Measurements from ENCODE around the gene C2orf15.
"Not testable (repeated sequence)": the region's sequence is repeated elsewhere in the genome, so short reads cannot be mapped to it uniquely, and the experiment has no call there.

The C2orf15 gene

DNA sequence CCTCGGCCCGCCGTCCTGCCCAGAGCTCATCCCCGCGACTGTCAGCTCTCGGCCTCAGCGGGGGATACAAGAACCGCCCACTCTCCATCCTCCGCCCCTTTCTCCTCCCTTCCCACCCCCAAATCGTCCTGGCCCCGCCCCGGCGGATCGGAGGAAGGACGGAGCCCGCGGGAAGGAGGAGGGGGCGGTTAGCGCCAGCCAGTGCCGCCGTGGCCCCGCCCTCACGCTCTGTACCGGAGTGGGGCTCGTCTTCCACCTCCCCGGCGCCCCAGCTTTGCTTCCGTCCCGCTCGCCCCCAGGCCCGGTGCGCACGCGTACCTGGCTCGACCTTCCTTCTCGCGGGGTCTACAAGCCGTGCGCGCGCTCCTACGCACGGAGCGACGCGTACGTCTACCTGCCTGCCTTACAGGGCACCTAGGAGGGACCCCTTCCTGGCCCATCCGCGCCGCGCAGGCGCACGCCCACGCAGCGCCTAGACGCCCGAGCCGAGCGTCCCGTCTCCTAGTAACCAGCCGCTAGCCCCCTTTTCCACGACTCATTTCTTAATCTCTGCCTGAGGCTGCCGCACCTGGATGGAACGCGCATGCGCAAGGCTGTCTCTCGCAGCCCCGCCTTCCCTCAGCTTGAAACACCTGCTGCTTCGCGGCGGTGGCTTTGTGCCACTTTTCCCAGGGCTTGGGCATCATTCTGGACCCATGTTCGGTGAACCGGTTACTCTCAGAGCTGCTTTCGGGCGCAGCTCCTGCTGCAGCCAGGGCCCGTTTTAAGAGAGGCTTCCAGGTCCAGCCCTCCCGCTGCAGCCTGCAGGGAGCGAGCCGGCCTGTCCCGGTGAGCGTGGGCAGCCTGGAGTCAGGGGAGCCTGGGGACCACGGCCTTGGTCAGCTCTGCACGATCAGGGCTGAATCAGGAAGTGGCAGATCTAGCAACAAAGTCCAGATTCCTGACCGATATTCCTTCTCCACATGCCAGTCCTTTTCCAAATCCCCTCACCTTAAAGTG lies at the start of gene C2orf15:
TSS of gene C2orf15 (plus strand) at position 598 of the 999 bp plus-strand sequence. CDS start 8,852 bp downstream, outside the sequence.
- peak; percentile 98 for DNase-seq

- DNase-seq = no peak
These were observed 44.8 kb upstream of the C2orf15 start for GRCh38 chr2:99096728-99097127.

- DNase-seq = no peak
These were observed 39.8 kb upstream of the C2orf15 start for GRCh38 chr2:99101697-99102096.

GRCh38 chr2:99104006-99104405 lies 37.5 kb upstream of the C2orf15 start:
- no peak for DNase-seq

- DNase-seq = no peak
These were observed 34.6 kb upstream of the C2orf15 start for GRCh38 chr2:99106913-99107312.

DNA sequence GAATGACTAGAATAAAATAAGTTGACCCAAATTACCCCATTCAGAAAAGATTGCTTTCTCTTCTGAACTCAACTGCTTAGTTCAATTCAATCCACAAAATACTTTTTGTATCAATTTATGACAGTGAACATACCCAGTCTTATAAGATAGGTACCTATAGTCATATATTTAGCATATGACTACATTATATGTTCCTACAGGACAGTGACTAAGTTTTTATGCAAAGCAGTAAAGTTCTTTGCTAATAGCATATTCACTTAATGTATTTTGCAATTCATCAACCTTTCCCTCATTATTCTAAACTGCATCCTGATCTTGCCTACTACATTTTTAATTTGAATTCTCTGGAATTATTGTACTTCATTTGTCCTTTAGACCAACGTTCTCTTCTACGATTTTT lies 30.3 kb upstream of the C2orf15 start:
- DNase-seq = no peak

GRCh38 chr2:99111945-99112344 lies 29.6 kb upstream of the C2orf15 start:
- DNase-seq = no peak

DNA sequence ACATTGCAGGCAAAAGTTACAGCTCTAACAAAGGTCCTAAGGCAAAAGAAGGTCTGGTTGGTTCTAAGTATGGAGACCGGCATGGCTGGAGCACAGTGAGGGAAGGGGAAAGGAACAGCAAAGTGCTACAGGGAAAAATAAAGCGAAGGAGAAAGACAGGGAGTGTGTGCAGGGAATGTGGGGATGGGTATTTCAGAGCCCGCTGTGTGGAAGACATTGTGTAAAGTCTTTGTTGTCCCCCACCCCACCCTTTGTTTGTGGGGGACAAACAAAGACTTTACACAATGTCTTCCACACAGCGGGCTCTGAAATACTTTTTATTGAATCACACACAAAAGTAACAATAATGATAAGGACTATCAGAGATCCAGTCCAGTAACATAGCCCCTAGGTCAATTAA lies 28.9 kb upstream of the C2orf15 start:
- no peak for DNase-seq

- no peak for DNase-seq
These were observed 13.5 kb upstream of the C2orf15 start for GRCh38 chr2:99127981-99128380.

DNA sequence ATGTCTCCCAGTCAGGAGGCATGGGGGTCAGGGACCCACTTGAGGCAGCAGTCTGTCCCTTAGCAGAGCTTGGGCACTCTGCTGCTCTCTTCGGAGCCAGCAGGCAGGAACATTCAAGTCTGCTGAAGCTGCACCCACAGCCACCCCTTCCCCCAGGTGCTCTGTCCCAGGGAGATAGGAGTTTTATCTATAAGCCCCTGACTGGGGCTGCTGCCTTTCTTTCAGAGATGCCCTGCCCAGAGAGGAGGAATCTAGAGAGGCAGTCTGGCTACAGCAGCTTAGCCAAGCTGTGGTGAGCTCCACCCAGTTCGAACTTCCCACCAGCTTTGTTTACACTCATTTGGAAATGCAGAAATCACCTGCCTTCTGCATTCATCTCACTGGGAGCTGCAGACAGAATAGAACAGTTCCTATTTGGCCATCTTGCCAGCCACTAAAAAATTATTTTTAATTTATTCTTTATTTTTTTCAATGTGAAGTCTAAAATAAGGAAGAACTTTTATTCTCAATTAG lies 6.4 kb upstream of the C2orf15 start:
- not testable (repeated sequence) for DNase-seq

- no peak for DNase-seq
These were observed 2.5 kb upstream of the C2orf15 start for GRCh38 chr2:99139003-99139402.

DNA sequence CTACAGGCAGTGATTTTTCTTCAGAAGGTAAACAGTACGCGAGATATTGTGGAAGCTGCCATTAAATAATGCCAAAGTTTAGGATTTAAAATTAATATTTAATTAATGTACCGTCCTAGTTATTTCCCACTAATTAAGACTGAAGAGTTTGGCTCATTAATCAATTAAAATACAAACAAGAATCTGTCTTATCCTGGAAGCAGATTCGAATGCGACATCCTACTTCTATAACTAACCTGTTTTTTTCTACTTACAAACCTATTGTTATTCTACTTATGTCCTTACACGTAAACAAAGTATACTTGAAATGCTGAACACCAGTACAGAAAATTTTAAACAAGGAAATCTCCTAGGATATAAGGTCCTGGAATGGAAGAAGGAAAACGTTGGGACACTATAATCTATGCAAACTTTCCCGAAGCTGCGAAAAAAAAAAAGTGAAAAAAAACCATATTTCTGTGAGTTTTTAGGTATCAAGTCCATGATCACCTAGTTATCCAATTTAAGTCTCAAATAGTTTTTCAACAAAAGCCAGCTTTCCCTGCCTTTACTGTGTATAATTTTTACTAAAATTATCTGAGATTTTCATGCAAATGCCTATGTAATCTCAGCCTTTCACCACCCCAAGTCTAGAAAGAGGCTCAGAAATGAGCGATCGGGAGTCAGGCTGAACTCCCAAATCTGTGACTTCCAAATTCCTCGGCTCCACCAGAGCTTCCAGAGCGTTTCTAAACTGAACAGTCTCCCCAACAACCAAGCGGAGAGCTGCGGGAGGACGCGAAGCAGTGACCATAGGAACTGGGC lies 1.2 kb upstream of the C2orf15 start:
- no peak for DNase-seq

DNA sequence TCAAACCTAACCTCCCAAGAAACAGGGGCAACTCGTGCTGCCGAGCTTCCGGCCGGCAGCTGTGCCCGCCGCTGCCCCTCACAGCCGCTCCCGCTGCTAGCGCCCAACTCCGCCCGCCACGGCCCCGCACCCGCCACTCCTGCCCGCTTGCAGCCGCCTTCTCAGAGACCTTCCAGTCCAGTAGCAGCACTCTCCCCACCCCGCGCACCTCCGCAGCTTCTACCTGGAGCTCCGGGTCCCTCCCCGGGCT lies 722 bp upstream of the C2orf15 start:
- DNase-seq = no peak

- DNase-seq = no peak
These were observed 9.2 kb downstream of the C2orf15 start for GRCh38 chr2:99150706-99151105.

GRCh38 chr2:99152199-99152895 lies 10.8 kb downstream of the C2orf15 start:
- no peak for DNase-seq

- no peak for DNase-seq
These were observed 12.6 kb downstream of the C2orf15 start for GRCh38 chr2:99153921-99154604.

DNA sequence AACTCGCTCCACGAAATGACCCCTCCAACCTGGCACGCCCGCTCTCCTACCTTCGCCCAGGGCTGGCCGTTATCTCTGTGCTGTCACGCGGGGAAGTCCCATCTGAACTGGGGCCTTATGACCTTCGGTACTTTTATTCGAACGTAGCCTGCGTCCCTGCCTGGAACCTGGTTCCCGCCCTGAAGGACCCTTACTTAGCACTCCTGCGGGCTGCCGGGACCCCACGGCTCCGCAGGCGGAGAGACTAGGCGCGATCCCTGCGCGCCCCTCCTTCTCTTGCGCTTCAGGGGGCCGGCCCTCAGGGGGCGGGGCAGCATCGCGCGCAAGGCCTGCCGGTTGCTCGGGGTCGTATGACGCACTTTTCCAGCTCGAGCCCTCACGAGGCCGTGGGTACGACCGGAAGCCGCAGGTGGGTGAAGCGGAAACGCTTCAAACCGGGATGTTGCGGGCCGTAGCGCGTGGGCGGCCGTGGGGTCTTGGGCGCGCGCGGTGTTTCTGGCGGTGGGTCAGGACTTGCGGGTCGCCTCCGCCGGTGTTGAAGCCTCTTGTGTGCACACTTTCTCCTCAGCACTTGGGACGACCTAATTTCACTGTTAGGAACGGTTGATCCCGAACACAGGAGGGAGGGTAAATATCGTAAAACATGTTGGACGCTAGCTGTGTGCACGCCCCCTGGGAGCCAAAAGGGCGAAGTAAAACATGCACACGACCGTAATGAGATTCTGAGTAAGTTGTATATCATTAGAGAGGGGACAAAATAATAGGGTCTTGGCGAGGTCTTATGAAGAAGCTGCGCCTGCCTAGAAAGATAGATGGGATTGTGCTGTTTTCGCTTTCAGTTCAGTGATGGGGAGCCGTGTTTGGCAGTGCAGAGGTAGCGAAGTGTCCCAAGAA lies 13.4 kb downstream of the C2orf15 start, which contains the start of the genes LIPT1 and TSGA10:
TSS of gene LIPT1 (plus strand) at position 325 of the 894 bp plus-strand sequence. CDS start 6,991 bp downstream, outside the sequence.
TSS of gene TSGA10 (minus strand) at position 300 of the 894 bp plus-strand sequence. CDS start 45,503 bp downstream, outside the sequence.
- DNase-seq = peak; percentile 91

GRCh38 chr2:99156891-99157290 lies 15.4 kb downstream of the C2orf15 start:
- no peak for DNase-seq

DNA sequence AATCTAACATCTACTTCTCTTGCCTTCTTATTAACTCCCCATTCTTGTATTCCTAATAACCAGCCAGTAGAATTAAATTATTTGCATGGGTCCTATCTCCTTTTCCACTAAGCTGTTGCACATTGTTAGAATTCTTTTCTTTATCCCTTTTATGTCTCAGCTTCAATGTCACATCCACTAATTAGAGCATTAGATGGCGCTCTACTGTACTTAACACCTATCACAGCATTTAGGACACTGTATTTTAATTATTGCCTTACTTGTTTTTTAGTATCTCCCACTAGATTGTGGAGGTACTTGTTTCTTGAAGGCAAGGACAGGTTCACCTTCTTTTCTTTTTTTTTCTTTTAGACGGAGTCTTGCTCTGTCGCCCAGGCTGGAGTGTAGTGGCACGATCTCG lies 17.1 kb downstream of the C2orf15 start:
- DNase-seq = no peak

DNA sequence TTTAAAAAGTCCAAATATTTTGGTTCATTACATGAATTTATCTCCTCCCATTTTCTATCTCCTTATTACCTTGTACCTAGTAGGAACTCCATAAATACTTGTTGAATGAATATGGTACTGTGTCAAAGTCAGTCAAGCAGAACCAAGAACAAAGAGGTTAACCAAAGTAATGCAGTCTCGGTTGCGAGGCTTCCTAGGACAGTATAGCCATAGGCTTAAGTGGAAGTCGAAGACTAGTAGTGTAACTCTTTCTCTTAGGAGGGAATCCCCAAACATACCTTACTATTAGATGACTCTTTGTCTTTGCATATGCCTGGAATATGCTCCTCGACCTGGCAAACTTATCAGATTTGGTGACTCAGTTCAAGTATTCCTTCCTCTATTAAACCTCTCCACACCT lies 18.1 kb downstream of the C2orf15 start:
- no peak for DNase-seq

- DNase-seq = no peak
These were observed 24.7 kb downstream of the C2orf15 start for GRCh38 chr2:99166218-99166617.

Measured in CD4-positive, alpha-beta T cell treated with Interleukin-10 for 1 hour (primary cell).